HepG2 (cell line): ENCODE measurements around the gene PLPPR2. TPM values are rescaled to one million over a fixed set of nuclear protein-coding genes. Genes with fewer than 3 reads are reported as not detected.

Experiments used
- AHR ChIP-seq: IDR thresholded peaks from 2 replicates; pipeline ENCODE4 v1.6.1; 2018; ENCODE audit warnings: missing genetic modification reagents, missing compliant biosample characterization
- FOSL2 ChIP-seq: sonication (generic); formaldehyde crosslinking; IDR thresholded peaks from 2 replicates; pipeline ENCODE4 v1.4.0; 2020; ENCODE audit warnings: missing genetic modification reagents
- FOXC1 ChIP-seq: sonication (generic); formaldehyde crosslinking; IDR thresholded peaks from 2 replicates; pipeline ENCODE4 v1.8.0; 2022; ENCODE audit warnings: mild to moderate bottlenecking, missing genetic modification reagents, borderline replicate concordance
- KDM6A ChIP-seq: IDR thresholded peaks from 2 replicates; pipeline ENCODE4 v1.6.1; 2016; ENCODE audit warnings: low read depth
- MAX ChIP-seq: IDR thresholded peaks from 2 replicates; pipeline ENCODE4 v1.6.1; 2012; ENCODE audit warnings: inconsistent platforms
- MTA1 ChIP-seq: sonication (generic); formaldehyde crosslinking; IDR thresholded peaks from 2 replicates; pipeline ENCODE4 v1.4.0; 2020; ENCODE audit warnings: missing genetic modification reagents, mild to moderate bottlenecking, borderline replicate concordance
- MTA3 ChIP-seq: sonication (generic); formaldehyde crosslinking; IDR thresholded peaks from 2 replicates; pipeline ENCODE4 v1.4.0; 2020; ENCODE audit warnings: missing genetic modification reagents
- NFE2 ChIP-seq: sonication (generic); formaldehyde crosslinking; IDR thresholded peaks from 2 replicates; pipeline ENCODE4 v1.4.0; 2020; ENCODE audit warnings: missing genetic modification reagents
- NFKB2 ChIP-seq: sonication (generic); formaldehyde crosslinking; IDR thresholded peaks from 2 replicates; pipeline ENCODE4 v1.4.0; 2020; ENCODE audit warnings: missing genetic modification reagents, borderline replicate concordance
- NR2F2 ChIP-seq: IDR thresholded peaks from 2 replicates; pipeline ENCODE4 v1.6.1; 2012; ENCODE audit warnings: low read depth, inconsistent platforms, borderline replicate concordance
- PLRG1 ChIP-seq: fragments of 450-650 bp; conservative IDR thresholded peaks from 2 replicates; pipeline ENCODE4 v1.6.1; 2016
- RARG ChIP-seq: sonication (generic); formaldehyde crosslinking; IDR thresholded peaks from 2 replicates; pipeline ENCODE4 v1.4.0; 2020; ENCODE audit warnings: low read depth, mild to moderate bottlenecking, missing genetic modification reagents
- REL ChIP-seq: sonication (generic); formaldehyde crosslinking; conservative IDR thresholded peaks from 2 replicates; pipeline ENCODE4 v1.8.0; 2022; ENCODE audit warnings: mild to moderate bottlenecking, missing genetic modification reagents, moderate library complexity
- REXO4 ChIP-seq: sonication (generic); formaldehyde crosslinking; IDR thresholded peaks from 2 replicates; pipeline ENCODE4 v1.8.0; 2022; ENCODE audit warnings: missing genetic modification reagents, mild to moderate bottlenecking, borderline replicate concordance
- SRY ChIP-seq: sonication (generic); formaldehyde crosslinking; IDR thresholded peaks from 2 replicates; pipeline ENCODE4 v1.8.0; 2022; ENCODE audit warnings: mild to moderate bottlenecking, missing genetic modification reagents
- TEAD3 ChIP-seq: optimal IDR thresholded peaks from 2 replicates; pipeline ENCODE3; 2016; ENCODE audit warnings: borderline replicate concordance
- TOPORS ChIP-seq: sonication (generic); formaldehyde crosslinking; IDR thresholded peaks from 2 replicates; pipeline ENCODE4 v1.8.0; 2023; ENCODE audit warnings: mild to moderate bottlenecking, missing genetic modification reagents
- ZFYVE20 ChIP-seq: sonication (generic); formaldehyde crosslinking; IDR thresholded peaks from 2 replicates; pipeline ENCODE4 v1.8.0; 2023; ENCODE audit warnings: low read depth, mild to moderate bottlenecking, moderate library complexity, missing genetic modification reagents, borderline replicate concordance
- ZNF251 ChIP-seq: sonication (generic); formaldehyde crosslinking; IDR thresholded peaks from 2 replicates; pipeline ENCODE4 v1.9.0; 2021; ENCODE audit warnings: mild to moderate bottlenecking, missing genetic modification reagents
- ZNF430 ChIP-seq: sonication (generic); formaldehyde crosslinking; IDR thresholded peaks from 2 replicates; pipeline ENCODE4 v1.9.0; 2021; ENCODE audit warnings: mild to moderate bottlenecking, missing genetic modification reagents
- ZNF484 ChIP-seq: sonication (generic); formaldehyde crosslinking; IDR thresholded peaks from 2 replicates; pipeline ENCODE4 v1.5.1; 2020; ENCODE audit warnings: mild to moderate bottlenecking, low read depth, missing genetic modification reagents, borderline replicate concordance
- ZNF562 ChIP-seq: sonication (generic); formaldehyde crosslinking; IDR thresholded peaks from 2 replicates; pipeline ENCODE4 v1.8.0; 2022; ENCODE audit warnings: missing genetic modification reagents, borderline replicate concordance
- ZNF577 ChIP-seq: sonication (generic); formaldehyde crosslinking; IDR thresholded peaks from 2 replicates; pipeline ENCODE4 v1.4.0; 2020; ENCODE audit warnings: mild to moderate bottlenecking, low read depth, missing genetic modification reagents, borderline replicate concordance
- ZNF616 ChIP-seq: sonication (generic); formaldehyde crosslinking; IDR thresholded peaks from 2 replicates; pipeline ENCODE4 v1.5.0; 2020; ENCODE audit warnings: low read depth, mild to moderate bottlenecking, missing genetic modification reagents
- ZNF839 ChIP-seq: sonication (generic); formaldehyde crosslinking; IDR thresholded peaks from 2 replicates; pipeline ENCODE4 v1.4.0; 2020; ENCODE audit warnings: missing genetic modification reagents, mild to moderate bottlenecking, borderline replicate concordance
- polyA plus RNA-seq, 8 experiments: library from polyadenylated mRNA; depleted of rRNA in 3 of 8; stranded (reverse) in 7 of 8; unstranded in 1 of 8; fragments of >200 nt; fragmentation: Illumina TruSeq in 4 of 8; extraction: Trizol in 4 of 8; gene quantifications; 2 replicates each; pipeline versions ENCODE4 v1.2.1 to v1.2.3, GENCODE V29; 2011 to 2016; ENCODE audit warnings: low read depth in 4 of 8, missing spikeins in 1 of 8, mixed read lengths in 1 of 8; ENCODE audit not compliant: insufficient read depth in 1 of 8
- total RNA-seq, 5 experiments: library from RNA; depleted of rRNA; stranded (reverse); fragments of >200 nt; fragmentation: Illumina TruSeq; extraction: Trizol; gene quantifications; 2 replicates each; pipeline ENCODE4 v1.2.3, GENCODE V29; 2016; ENCODE audit warnings: low read depth in 1 of 5
- TF ChIP-seq, protein P1 (sequence below): IDR thresholded peaks from 2 replicates; pipeline ENCODE4 v1.6.1; 2016; ENCODE audit warnings: control low read depth
- TF ChIP-seq, protein P2 (sequence below): sonication (generic); formaldehyde crosslinking; IDR thresholded peaks from 2 replicates; pipeline ENCODE4 v1.5.0; 2020; ENCODE audit warnings: mild to moderate bottlenecking, missing genetic modification reagents, borderline replicate concordance

The PLPPR2 gene
- total and polyA plus RNA-seq, 2 of the 13 experiments (the other 11 are each of a cell fraction or from before 2014, with no cell fraction given), result 1.5 to 2.1 TPM

DNA sequence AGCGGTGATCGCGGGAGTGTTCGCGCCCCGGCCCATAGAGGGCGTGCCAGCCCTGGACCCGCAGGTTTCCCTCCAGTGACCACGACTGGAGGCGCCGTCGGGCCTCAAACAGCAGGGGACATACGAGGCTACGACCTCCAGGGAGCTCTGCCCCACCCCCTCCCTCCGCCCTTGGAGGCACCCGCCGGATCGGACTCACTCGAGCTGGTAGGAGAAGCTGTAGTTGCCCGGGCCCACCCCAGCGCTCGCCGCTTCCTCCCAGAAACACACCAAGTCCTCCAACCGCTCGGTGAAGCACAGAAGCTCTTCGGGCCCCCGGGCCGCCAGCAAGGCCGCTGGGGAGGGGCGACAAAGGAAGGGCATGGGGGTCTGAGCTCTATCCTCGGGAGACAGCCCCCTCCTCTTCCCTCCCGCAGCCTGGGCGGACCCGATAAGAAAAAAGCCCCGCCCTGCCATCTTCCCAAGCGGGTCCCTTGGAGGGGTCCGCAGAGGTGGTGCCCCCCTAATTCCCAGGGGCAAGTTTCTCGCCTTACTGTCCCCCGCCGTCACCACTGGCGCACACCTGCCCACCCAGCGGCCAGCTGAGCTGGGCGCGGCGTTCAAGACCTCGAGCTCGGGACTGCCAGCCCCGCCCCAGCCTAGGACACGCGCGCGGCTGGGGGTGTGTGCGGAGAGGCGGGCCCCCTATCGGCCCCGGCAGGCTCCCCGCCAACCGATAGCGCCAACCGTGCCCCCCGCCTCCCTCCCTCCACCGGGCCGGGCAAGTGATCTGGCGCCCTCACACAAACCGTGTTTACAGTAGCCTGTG is 27.9 kb downstream of the PLPPR2 start (continued):
- TF ChIP-seq REXO4 (no peak), NFE2 (no peak), ZNF577 (CRISPR knock-in tag) (no peak), MAX (peak; percentile 74), KDM6A (CRISPR knock-in tag) (no peak), ZNF430 (no peak), NFKB2 (CRISPR knock-in tag) (peak; percentile 90; the same call in 1 of the 2 replicates), REL (CRISPR knock-in tag) (no peak), MTA3 (CRISPR knock-in tag) (no peak), ZNF839 (no peak), NR2F2 (no peak), TOPORS (CRISPR knock-in tag) (no peak), ZNF484 (CRISPR knock-in tag) (no peak), PLRG1 (no peak), TEAD3 (CRISPR knock-in tag) (peak; percentile 56), ZNF251 (CRISPR knock-in tag) (no peak), FOXC1 (CRISPR knock-in tag) (no peak; the same call in 1 of the 2 replicates), MTA1 (CRISPR knock-in tag) (peak; percentile 0; the same call in 1 of the 2 replicates), AHR (CRISPR knock-in tag) (0 out of 2 replicates have a peak, but pooled peaks have one; percentile 20), RARG (CRISPR knock-in tag) (no peak), ZNF562 (CRISPR knock-in tag) (no peak), SRY (no peak), ZFYVE20 (no peak), FOSL2 (CRISPR knock-in tag) (peak; percentile 35; the same call in 1 of the 2 replicates), ZNF616 (CRISPR knock-in tag) (no peak)
- TF ChIP-seq, protein P1, sequence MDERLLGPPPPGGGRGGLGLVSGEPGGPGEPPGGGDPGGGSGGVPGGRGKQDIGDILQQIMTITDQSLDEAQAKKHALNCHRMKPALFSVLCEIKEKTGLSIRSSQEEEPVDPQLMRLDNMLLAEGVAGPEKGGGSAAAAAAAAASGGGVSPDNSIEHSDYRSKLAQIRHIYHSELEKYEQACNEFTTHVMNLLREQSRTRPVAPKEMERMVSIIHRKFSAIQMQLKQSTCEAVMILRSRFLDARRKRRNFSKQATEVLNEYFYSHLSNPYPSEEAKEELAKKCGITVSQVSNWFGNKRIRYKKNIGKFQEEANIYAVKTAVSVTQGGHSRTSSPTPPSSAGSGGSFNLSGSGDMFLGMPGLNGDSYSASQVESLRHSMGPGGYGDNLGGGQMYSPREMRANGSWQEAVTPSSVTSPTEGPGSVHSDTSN (CRISPR knock-in tag), result no peak
- TF ChIP-seq, protein P2, sequence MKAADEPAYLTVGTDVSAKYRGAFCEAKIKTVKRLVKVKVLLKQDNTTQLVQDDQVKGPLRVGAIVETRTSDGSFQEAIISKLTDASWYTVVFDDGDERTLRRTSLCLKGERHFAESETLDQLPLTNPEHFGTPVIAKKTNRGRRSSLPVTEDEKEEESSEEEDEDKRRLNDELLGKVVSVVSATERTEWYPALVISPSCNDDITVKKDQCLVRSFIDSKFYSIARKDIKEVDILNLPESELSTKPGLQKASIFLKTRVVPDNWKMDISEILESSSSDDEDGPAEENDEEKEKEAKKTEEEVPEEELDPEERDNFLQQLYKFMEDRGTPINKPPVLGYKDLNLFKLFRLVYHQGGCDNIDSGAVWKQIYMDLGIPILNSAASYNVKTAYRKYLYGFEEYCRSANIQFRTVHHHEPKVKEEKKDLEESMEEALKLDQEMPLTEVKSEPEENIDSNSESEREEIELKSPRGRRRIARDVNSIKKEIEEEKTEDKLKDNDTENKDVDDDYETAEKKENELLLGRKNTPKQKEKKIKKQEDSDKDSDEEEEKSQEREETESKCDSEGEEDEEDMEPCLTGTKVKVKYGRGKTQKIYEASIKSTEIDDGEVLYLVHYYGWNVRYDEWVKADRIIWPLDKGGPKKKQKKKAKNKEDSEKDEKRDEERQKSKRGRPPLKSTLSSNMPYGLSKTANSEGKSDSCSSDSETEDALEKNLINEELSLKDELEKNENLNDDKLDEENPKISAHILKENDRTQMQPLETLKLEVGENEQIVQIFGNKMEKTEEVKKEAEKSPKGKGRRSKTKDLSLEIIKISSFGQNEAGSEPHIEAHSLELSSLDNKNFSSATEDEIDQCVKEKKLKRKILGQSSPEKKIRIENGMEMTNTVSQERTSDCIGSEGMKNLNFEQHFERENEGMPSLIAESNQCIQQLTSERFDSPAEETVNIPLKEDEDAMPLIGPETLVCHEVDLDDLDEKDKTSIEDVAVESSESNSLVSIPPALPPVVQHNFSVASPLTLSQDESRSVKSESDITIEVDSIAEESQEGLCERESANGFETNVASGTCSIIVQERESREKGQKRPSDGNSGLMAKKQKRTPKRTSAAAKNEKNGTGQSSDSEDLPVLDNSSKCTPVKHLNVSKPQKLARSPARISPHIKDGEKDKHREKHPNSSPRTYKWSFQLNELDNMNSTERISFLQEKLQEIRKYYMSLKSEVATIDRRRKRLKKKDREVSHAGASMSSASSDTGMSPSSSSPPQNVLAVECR (CRISPR knock-in tag), result peak; percentile 55; the same call in 1 of the 2 replicates
